ENCODE measurements around the gene SLC35F2. TPM values are rescaled to one million over a fixed set of nuclear protein-coding genes. Genes with fewer than 3 reads are reported as not detected.

Gene SLC35F2
- polyA plus RNA-seq, 1 donor = 21.1 TPM

DNA sequence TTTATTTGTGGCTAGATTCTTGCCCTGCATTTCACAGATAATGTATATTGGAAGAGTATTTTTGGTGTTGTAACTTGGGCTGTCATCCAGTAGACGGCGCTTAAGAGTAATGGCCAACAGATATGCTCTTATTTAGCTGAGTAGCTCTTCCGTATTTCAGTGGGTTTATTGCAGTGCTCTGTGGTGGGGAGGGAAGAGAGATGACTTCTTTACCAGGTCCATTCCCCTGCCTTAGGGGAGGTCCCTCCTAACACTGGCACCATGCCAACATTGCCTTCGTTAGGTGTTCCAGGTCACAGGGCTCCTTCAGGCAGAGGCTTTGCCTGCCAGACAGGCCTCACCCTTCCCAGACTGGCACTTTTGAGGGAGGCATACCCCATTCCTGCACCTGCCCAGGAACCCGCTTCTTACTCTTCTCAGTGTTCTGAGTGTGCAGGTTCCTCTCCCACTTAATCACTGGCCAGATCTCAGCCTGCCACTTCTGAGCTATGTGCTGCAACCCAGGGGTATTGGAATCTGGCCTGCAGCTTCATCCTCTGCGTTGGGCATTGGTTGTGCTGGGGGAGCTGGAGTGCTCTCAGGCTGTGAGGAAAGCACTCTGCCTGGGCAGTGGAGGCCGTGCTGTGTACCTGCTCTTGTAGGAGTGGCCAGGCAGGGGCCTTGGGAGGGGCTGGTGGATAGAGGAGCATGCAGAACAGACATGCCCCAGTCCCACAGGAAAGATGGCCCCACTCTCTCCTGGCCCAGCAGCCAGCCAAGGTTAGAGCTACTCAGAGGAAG lies 117.4 kb downstream of the SLC35F2 start:
- DNase-seq = no peak

Other genes starting within 250 kb of the SLC35F2 start
- gene SLN, start 146.7 kb downstream of the SLC35F2 start, polyA plus RNA-seq (ENCODE audit: insufficient read length) = 0.27 TPM
- 1.2 TPM for gene RAB39A, start 69.7 kb upstream of the SLC35F2 start, polyA plus RNA-seq (ENCODE audit: insufficient read length)
- 49.2 TPM for gene CUL5, start 150.1 kb upstream of the SLC35F2 start, polyA plus RNA-seq (ENCODE audit: insufficient read length)